H1 (cell line): ENCODE measurements around the gene ZNF433. TPM values are rescaled to one million over a fixed set of nuclear protein-coding genes. Genes with fewer than 3 reads are reported as not detected.

Source experiments
- CTCF ChIA-PET: fragments of 300-600 bp; sonication (Branson Sonifier 250); formaldehyde crosslinking; loops from one replicate; lab custom pipeline; 2021; ENCODE audit not compliant: partially characterized antibody; lab: Charles Lee
- POLR2A ChIA-PET: fragments of 300-600 bp; sonication (Branson Sonifier 250); formaldehyde crosslinking; loops from one replicate; lab custom pipeline; 2021; ENCODE audit warnings: inconsistent platforms; ENCODE audit not compliant: partially characterized antibody; lab: Charles Lee
- DNase-seq, 2 experiments: peaks; one replicate each; pipeline versions ENCODE4 v3.0.0 to v3.0.0-alpha.2; 2010 to 2022; ENCODE audit warnings: low spot score in 2 of 2, low read depth in 1 of 2, mixed read lengths in 1 of 2
- FAIRE-seq: peaks from 2 replicates; lab custom pipeline; 2011; peaks lifted over from hg19 to GRCh38; lab: Jason Lieb, UNC
- H2AFZ ChIP-seq: 2 replicates; pipeline ENCODE4 v1.8.1; 2012; ENCODE audit warnings: low read length, inconsistent platforms
- H2AK5ac ChIP-seq: 2 replicates; pipeline ENCODE4 v1.6.1; 2013; ENCODE audit warnings: low read depth, low read length
- H2BK120ac ChIP-seq: replicated peaks from 2 replicates; pipeline ENCODE3; 2013; ENCODE audit warnings: low read depth, low read length, inconsistent platforms
- H2BK12ac ChIP-seq: 2 replicates; pipeline ENCODE4 v1.6.1; 2013; ENCODE audit warnings: low read depth, low read length
- H2BK15ac ChIP-seq: 2 replicates; pipeline ENCODE4 v1.6.1; 2013; ENCODE audit warnings: low read length
- H2BK20ac ChIP-seq: 2 replicates; pipeline ENCODE4 v1.6.1; 2013; ENCODE audit warnings: low read length
- H2BK5ac ChIP-seq: 2 replicates; pipeline ENCODE4 v1.6.1; 2013; ENCODE audit warnings: low read depth, low read length
- H3K14ac ChIP-seq: 2 replicates; pipeline ENCODE4 v1.6.1; 2013; ENCODE audit warnings: inconsistent platforms; ENCODE audit not compliant: insufficient read length
- H3K18ac ChIP-seq: 2 replicates; pipeline ENCODE4 v1.6.1; 2013; ENCODE audit warnings: low read length; ENCODE audit errors: extremely low read depth
- H3K23ac ChIP-seq: 2 replicates; pipeline ENCODE4 v1.6.1; 2013; ENCODE audit warnings: inconsistent platforms; ENCODE audit not compliant: insufficient read length
- H3K23me2 ChIP-seq: 2 replicates; pipeline ENCODE4 v1.6.1; 2013; ENCODE audit warnings: low read depth, low read length
- H3K27ac ChIP-seq: 2 replicates; pipeline ENCODE4 v1.6.1; 2011; ENCODE audit warnings: low read depth, low read length, inconsistent platforms
- H3K27me3 ChIP-seq, 4 experiments: replicated peaks in 1 of 4; 1 replicate in 1 of 4; 2 replicates in 3 of 4; pipeline versions ENCODE4 v1.6.1 to v1.8.1; 2011 to 2013; ENCODE audit warnings: low read length in 3 of 4, mild to moderate bottlenecking in 3 of 4, inconsistent platforms in 2 of 4, mixed read lengths in 2 of 4, moderate library complexity in 1 of 4; ENCODE audit not compliant: control insufficient read depth in 3 of 4, insufficient read depth in 3 of 4; ENCODE audit errors: extremely low read depth in 1 of 4
- H3K36me3 ChIP-seq, 4 experiments: 2 replicates each; pipeline versions ENCODE4 v1.6.1 to v1.8.1; 2011 to 2013; ENCODE audit warnings: mild to moderate bottlenecking in 4 of 4, low read length in 3 of 4, moderate library complexity in 2 of 4, control low read depth in 1 of 4, inconsistent platforms in 1 of 4; ENCODE audit not compliant: insufficient read depth in 4 of 4, control insufficient read depth in 2 of 4
- H3K4ac ChIP-seq: replicated peaks from 2 replicates; pipeline ENCODE3; 2013; ENCODE audit warnings: low read length, low read depth, mixed read lengths, inconsistent platforms; ENCODE audit not compliant: insufficient read length
- H3K4me1 ChIP-seq, 4 experiments: replicated peaks in 1 of 4; 1 replicate in 1 of 4; 2 replicates in 3 of 4; pipeline versions ENCODE4 v1.6.1 to v1.8.1; 2011 to 2013; ENCODE audit warnings: low read length in 3 of 4, inconsistent platforms in 2 of 4, mixed read lengths in 1 of 4; ENCODE audit not compliant: insufficient read depth in 4 of 4, control insufficient read depth in 3 of 4
- H3K4me2 ChIP-seq, 2 experiments: 2 replicates each; pipeline versions ENCODE4 v1.6.1 to v1.8.1; 2011 to 2013; ENCODE audit warnings: low read depth in 2 of 2, low read length in 2 of 2, control low read depth in 1 of 2, inconsistent platforms in 1 of 2, mild to moderate bottlenecking in 1 of 2; ENCODE audit not compliant: insufficient read depth in 1 of 2
- H3K4me3 ChIP-seq, 4 experiments: fragments of 200-600, 300-600 bp in 1 of 4; sonication (generic), shearing (Covaris generic), sonication (Bioruptor Twin) in 1 of 4; 2 replicates each; pipeline versions ENCODE4 v1.5.1 to v1.8.1; 2011 to 2016; ENCODE audit warnings: low read length in 4 of 4, low read depth in 3 of 4, control low read depth in 2 of 4, inconsistent platforms in 2 of 4, mild to moderate bottlenecking in 2 of 4, mixed read lengths in 1 of 4, moderate library complexity in 1 of 4; ENCODE audit not compliant: insufficient read depth in 2 of 4; ENCODE audit errors: extremely low read depth in 1 of 4
- H3K56ac ChIP-seq: replicated peaks from 2 replicates; pipeline ENCODE3; 2013; ENCODE audit warnings: low read depth, mild to moderate bottlenecking, mixed read lengths, low read length, inconsistent platforms; ENCODE audit not compliant: insufficient read length
- H3K79me1 ChIP-seq: 2 replicates; pipeline ENCODE4 v1.6.1; 2013; ENCODE audit warnings: low read depth, low read length, control low read depth
- H3K79me2 ChIP-seq, 2 experiments: 2 replicates each; pipeline versions ENCODE4 v1.6.1 to v1.8.1; 2012 to 2013; ENCODE audit warnings: low read length in 2 of 2, mild to moderate bottlenecking in 2 of 2, inconsistent platforms in 1 of 2; ENCODE audit not compliant: insufficient read depth in 2 of 2, control insufficient read depth in 1 of 2
- H3K9ac ChIP-seq, 4 experiments: replicated peaks in 1 of 4; 1 replicate in 1 of 4; 2 replicates in 3 of 4; pipeline versions ENCODE4 v1.6.1 to v1.8.1; 2011 to 2013; ENCODE audit warnings: low read depth in 3 of 4, low read length in 3 of 4, control low read depth in 2 of 4, mild to moderate bottlenecking in 2 of 4, moderate library complexity in 2 of 4, inconsistent platforms in 1 of 4; ENCODE audit errors: extremely low read depth in 1 of 4
- H3K9me3 ChIP-seq, 2 experiments: 2 replicates each; pipeline versions ENCODE4 v1.6.1 to v1.8.1; 2012 to 2013; ENCODE audit warnings: mild to moderate bottlenecking in 2 of 2, moderate library complexity in 2 of 2, control low read depth in 1 of 2, inconsistent platforms in 1 of 2, low read depth in 1 of 2, low read length in 1 of 2, mixed read lengths in 1 of 2; ENCODE audit not compliant: insufficient read depth in 2 of 2
- H4K20me1 ChIP-seq, 2 experiments: replicated peaks in 1 of 2; 2 replicates each; pipeline versions ENCODE3 to v1.8.1; 2011 to 2013; ENCODE audit warnings: inconsistent platforms in 2 of 2, low read length in 2 of 2, mild to moderate bottlenecking in 1 of 2; ENCODE audit not compliant: insufficient read depth in 2 of 2, control insufficient read depth in 1 of 2
- H4K5ac ChIP-seq: 2 replicates; pipeline ENCODE4 v1.6.1; 2013; ENCODE audit warnings: low read length, low read depth, mixed read lengths, inconsistent platforms; ENCODE audit not compliant: insufficient read length
- H4K8ac ChIP-seq: 2 replicates; pipeline ENCODE4 v1.8.0; 2013; ENCODE audit warnings: mild to moderate bottlenecking, moderate library complexity, low read length, inconsistent platforms; ENCODE audit not compliant: insufficient read depth; ENCODE audit errors: extremely low read depth
- H4K91ac ChIP-seq: replicated peaks from 2 replicates; pipeline ENCODE3; 2013; ENCODE audit warnings: low read length, mixed read lengths, inconsistent platforms; ENCODE audit not compliant: insufficient read length
- ASH2L ChIP-seq: fragments of 200-600, 300-600 bp; sonication (generic); IDR thresholded peaks from one replicate; pipeline ENCODE4 v1.7.1; 2017; ENCODE audit warnings: low read length
- BRCA1 ChIP-seq: IDR thresholded peaks from 2 replicates; pipeline ENCODE4 v1.6.1; 2012; ENCODE audit warnings: low read depth, low read length, improper control_type of control experiment
- CBX8 ChIP-seq: fragments of 300-800, 300-1000 bp; sonication (generic); IDR thresholded peaks from 2 replicates; pipeline ENCODE4 v1.7.1; 2016; ENCODE audit warnings: low read depth, low read length, borderline replicate concordance
- CHD2 ChIP-seq: IDR thresholded peaks from 2 replicates; pipeline ENCODE4 v1.6.1; 2012; ENCODE audit warnings: low read length, improper control_type of control experiment
- KDM4A ChIP-seq: IDR thresholded peaks from one replicate; pipeline ENCODE4 v1.7.1; 2012; ENCODE audit warnings: low read depth, mild to moderate bottlenecking, moderate library complexity, low read length, inconsistent platforms; ENCODE audit not compliant: severe bottlenecking
- PHF8 ChIP-seq: fragments of 200-600 bp; sonication (generic); conservative IDR thresholded peaks from 2 replicates; pipeline ENCODE4 v1.7.1; 2012; ENCODE audit warnings: low read depth, mild to moderate bottlenecking, inconsistent platforms, low read length, moderate library complexity
- WGBS, 2 experiments: shearing (Covaris generic) in 1 of 2; methylation state at CpG; one replicate each; pipeline versions ENCODE4 v1.1.6 to v1.1.7; 2013 to 2015; ENCODE audit warnings: low lambda C conversion rate in 2 of 2, mixed read lengths in 2 of 2, inconsistent platforms in 1 of 2, low coverage in 1 of 2, missing lambda C conversion rate in 1 of 2; ENCODE audit not compliant: insufficient replicate concordance in 2 of 2, insufficient coverage in 1 of 2, insufficient read length in 1 of 2; ENCODE audit errors: extremely low coverage in 1 of 2, missing lambda C conversion rate in 1 of 2; 5-methylcytosine and 5-hydroxymethylcytosine counted together
- polyA plus RNA-seq, 7 experiments: library from polyadenylated mRNA; depleted of rRNA in 3 of 7; stranded (reverse) in 5 of 7; unstranded in 2 of 7; fragments of >200 nt in 5 of 7; fragments of 200-250 nt in 2 of 7; gene quantifications; 1 replicate in 5 of 7; 2 replicates in 1 of 7; 4 replicates in 1 of 7; pipeline versions ENCODE4 v1.2.1 to v1.2.3, GENCODE V29; 2011 to 2013; ENCODE audit warnings: missing spikeins in 2 of 7, mixed read lengths in 2 of 7
- total RNA-seq: library from RNA; stranded (reverse); fragmentation: NEBNext Ultra II Directional; extraction: Animal tissue kit (Norgen Biotek cat#: 25700); gene quantifications from 2 replicates; pipeline ENCODE4 v1.2.1, GENCODE V29; 2021
- TF ChIP-seq, protein P1 (sequence below): IDR thresholded peaks from 2 replicates; pipeline ENCODE4 v1.6.1; 2012; ENCODE audit warnings: inconsistent platforms
- TF ChIP-seq, protein P2 (sequence below): IDR thresholded peaks from 2 replicates; pipeline ENCODE4 v1.6.1; 2012; ENCODE audit warnings: low read length, inconsistent platforms

ZNF433 gene
- total and polyA plus RNA-seq, 2 of the 8 experiments (the other 6 are each of a cell fraction or from before 2014, with no cell fraction given), result 0.68 to 1.8 TPM

DNA sequence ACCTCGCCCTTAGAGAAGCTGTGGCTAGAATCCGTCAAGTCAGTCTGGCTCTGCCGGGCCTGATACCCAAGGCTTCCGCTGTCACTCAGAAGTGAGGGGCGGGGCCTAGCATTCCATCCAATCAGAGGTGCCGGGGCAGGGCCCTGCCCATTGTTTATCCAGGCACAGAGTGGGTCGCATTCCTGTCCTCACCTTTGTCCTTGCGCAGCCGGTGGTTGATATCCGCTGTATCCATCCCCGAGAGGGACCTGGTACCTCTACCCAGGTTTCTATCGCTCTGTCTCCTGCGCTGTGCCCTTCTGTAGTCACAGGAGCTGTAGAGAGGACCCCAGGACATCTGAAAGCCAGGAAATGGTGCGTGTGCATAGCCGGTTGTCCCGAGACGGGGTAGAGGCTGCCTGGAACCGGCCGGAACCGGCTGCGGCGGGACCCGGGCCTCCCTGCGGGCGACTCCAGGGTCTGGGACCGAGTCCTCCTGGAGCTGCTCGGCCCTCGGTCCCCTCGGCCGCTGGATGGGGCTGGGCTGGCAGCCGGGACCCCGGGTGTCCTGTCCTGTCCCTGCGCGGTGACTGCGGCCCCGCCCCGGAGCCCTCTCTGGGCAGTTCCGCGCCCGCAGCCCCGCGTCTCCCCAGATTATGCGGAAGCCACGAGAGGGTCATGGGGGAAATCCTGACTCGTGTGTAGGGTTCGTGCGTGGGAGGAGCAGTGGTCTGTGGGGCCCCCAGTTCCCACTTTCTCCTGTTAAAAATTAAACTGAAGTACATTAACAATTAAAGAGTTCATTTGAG lies 70.4 kb downstream of the ZNF433 start, which contains the start of gene ZNF763:
Gene ZNF763, plus strand, starts transcription at position 183 of the 788 bp plus-strand sequence. Its CDS starts 169 bp downstream, at position 352.
- 6% methylated on average over 40 of the region's 47 CpGs; no CpG with 5 or more reads in 1 of the 2 experiments for WGBS, 2 experiments
- CTCF ChIA-PET, result interaction anchor here (0.6 to 5.9 kb wide), 13 partner anchors 11 to 586 kb away, joined by 3 to 92 read pairs (median 5); partner anchors contain the start of genes ZNF20, ZNF564 and ZNF878
- H3K27ac ChIP-seq, result peak within 1 kb of the TSS; percentile 75; the same call in 1 of the 2 replicates
- TF ChIP-seq CBX8, result no peak
- TF ChIP-seq CHD2, result peak; percentile 50; the same call in 1 of the 2 replicates
- TF ChIP-seq BRCA1, result no peak
- peak; percentile 56 for TF ChIP-seq ASH2L
- TF ChIP-seq KDM4A, result peak; percentile 70
- TF ChIP-seq, protein P1, sequence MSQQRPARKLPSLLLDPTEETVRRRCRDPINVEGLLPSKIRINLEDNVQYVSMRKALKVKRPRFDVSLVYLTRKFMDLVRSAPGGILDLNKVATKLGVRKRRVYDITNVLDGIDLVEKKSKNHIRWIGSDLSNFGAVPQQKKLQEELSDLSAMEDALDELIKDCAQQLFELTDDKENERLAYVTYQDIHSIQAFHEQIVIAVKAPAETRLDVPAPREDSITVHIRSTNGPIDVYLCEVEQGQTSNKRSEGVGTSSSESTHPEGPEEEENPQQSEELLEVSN, result no peak
- peak; percentile 68 for TF ChIP-seq PHF8
- TF ChIP-seq, protein P2, sequence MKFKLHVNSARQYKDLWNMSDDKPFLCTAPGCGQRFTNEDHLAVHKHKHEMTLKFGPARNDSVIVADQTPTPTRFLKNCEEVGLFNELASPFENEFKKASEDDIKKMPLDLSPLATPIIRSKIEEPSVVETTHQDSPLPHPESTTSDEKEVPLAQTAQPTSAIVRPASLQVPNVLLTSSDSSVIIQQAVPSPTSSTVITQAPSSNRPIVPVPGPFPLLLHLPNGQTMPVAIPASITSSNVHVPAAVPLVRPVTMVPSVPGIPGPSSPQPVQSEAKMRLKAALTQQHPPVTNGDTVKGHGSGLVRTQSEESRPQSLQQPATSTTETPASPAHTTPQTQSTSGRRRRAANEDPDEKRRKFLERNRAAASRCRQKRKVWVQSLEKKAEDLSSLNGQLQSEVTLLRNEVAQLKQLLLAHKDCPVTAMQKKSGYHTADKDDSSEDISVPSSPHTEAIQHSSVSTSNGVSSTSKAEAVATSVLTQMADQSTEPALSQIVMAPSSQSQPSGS, result no peak

More for the DNA sequence above, 70.4 kb downstream of the ZNF433 start, which contains the start of gene ZNF763:
- H3K79me1 ChIP-seq, result no peaks in the 10 kb centered on the region
- H3K79me2 ChIP-seq, result no peaks in the 10 kb centered on the region
- peak within 1 kb of the TSS; percentile 99; the same call in 1 of the 2 replicates for H4K8ac ChIP-seq
- peak within 1 kb of the TSS; percentile 96 for H2BK5ac ChIP-seq
- H3K9ac ChIP-seq, result peak within 1 kb of the TSS; percentile 57 to 99 (median 79)
- peak within 1 kb of the TSS; percentile 82 for H4K5ac ChIP-seq
- peak within 1 kb of the TSS; percentile 54 for H4K91ac ChIP-seq
- POLR2A ChIA-PET, result interaction anchor here (0.7 to 3.2 kb wide), 17 partner anchors 10 to 191 kb away, joined by 3 to 73 read pairs (median 5); partner anchors contain the start of genes ZNF20, ZNF433, ZNF625 and ZNF700
- no peak within 1 kb of the TSS for H3K23ac ChIP-seq
- H2BK12ac ChIP-seq, result peak within 1 kb of the TSS; percentile 84
- H3K9me3 ChIP-seq, result no peaks in the 10 kb centered on the region
- peak within 1 kb of the TSS; percentile 71 for H2BK120ac ChIP-seq
- peak within 1 kb of the TSS; percentile 19; the same call in 1 of the 2 replicates for H3K18ac ChIP-seq
- H2AK5ac ChIP-seq, result no peak within 1 kb of the TSS
- H3K56ac ChIP-seq, result no peak within 1 kb of the TSS
- H2AFZ ChIP-seq, result peak within 1 kb of the TSS; percentile 81
- no peak within 1 kb of the TSS for H2BK20ac ChIP-seq
- H3K23me2 ChIP-seq, result peaks cover 8% of the 10 kb centered on the region; the same call in 1 of the 2 replicates
- H3K4me1 ChIP-seq, result peaks cover 0 to 7% (median 4%) of the 10 kb centered on the region in 4 experiments; a peak in 5 of 7 replicates
- H2BK15ac ChIP-seq, result peak within 1 kb of the TSS; percentile 67; the same call in 1 of the 2 replicates
- H4K20me1 ChIP-seq, result no peaks in the 10 kb centered on the region
- H3K27me3 ChIP-seq, result peaks cover 0 to 13% (median 7%) of the 10 kb centered on the region in 4 experiments; a peak in 5 of 7 replicates
- H3K4ac ChIP-seq, result no peak within 1 kb of the TSS
- H3K4me3 ChIP-seq, result peak within 1 kb of the TSS; percentile 66 to 76 (median 72)
- peak within 1 kb of the TSS; percentile 72 to 89 for H3K4me2 ChIP-seq
- no peak within 1 kb of the TSS for H3K14ac ChIP-seq
- DNase-seq (peak; percentile 89 to 96), FAIRE-seq (peak; percentile 76)
- no peaks in the 10 kb centered on the region for H3K36me3 ChIP-seq
